ENCODE measurements around the gene AIPL1.

DNA sequence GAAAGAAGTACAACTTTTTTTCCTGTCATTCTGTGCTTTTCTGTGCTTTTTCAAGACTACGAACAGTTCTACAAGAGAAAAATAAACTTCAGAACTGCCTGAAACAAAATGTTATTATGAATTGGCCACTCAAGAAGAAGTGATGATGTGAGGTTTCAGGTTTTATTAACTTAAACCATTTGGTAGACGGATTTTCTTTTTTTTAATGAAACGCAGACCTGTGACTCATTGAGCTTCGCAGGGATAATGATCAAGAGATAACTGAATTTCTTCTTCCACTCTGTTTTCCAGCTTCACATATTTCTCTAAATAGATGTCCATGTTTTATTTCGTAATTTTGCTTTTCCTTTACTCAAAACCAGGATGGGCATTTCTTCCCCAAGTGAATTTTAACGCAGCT is 32.7 kb downstream of the AIPL1 start:
- TF ChIP-seq, protein P1, sequence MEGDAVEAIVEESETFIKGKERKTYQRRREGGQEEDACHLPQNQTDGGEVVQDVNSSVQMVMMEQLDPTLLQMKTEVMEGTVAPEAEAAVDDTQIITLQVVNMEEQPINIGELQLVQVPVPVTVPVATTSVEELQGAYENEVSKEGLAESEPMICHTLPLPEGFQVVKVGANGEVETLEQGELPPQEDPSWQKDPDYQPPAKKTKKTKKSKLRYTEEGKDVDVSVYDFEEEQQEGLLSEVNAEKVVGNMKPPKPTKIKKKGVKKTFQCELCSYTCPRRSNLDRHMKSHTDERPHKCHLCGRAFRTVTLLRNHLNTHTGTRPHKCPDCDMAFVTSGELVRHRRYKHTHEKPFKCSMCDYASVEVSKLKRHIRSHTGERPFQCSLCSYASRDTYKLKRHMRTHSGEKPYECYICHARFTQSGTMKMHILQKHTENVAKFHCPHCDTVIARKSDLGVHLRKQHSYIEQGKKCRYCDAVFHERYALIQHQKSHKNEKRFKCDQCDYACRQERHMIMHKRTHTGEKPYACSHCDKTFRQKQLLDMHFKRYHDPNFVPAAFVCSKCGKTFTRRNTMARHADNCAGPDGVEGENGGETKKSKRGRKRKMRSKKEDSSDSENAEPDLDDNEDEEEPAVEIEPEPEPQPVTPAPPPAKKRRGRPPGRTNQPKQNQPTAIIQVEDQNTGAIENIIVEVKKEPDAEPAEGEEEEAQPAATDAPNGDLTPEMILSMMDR (IDR thresholded peaks at IDR 0.05) = no peak
- no peak for TF ChIP-seq POLR2AphosphoS5 (IDR thresholded peaks at IDR 0.05; ENCODE audit: low read depth, low read length)
- no peak for TF ChIP-seq SIN3A (IDR thresholded peaks at IDR 0.05; ENCODE audit: borderline replicate concordance, insufficient read depth, low read depth, low read length)
